HepG2 (cell line): ENCODE results near the gene MDP1. TPM values are rescaled to one million over a fixed set of nuclear protein-coding genes. Genes with fewer than 3 reads are reported as not detected.

Experiments
- ATF7 ChIP-seq, 2 experiments: fragments of 450-650 bp in 1 of 2; sonication (generic) in 1 of 2; formaldehyde crosslinking in 1 of 2; IDR thresholded peaks; 2 replicates each; pipeline versions ENCODE4 v1.4.0 to v1.6.1; 2016 to 2020; ENCODE audit warnings: antibody characterized with exemption in 1 of 2, mild to moderate bottlenecking in 1 of 2, missing genetic modification reagents in 1 of 2
- CREBL2 ChIP-seq: sonication (generic); formaldehyde crosslinking; IDR thresholded peaks from 2 replicates; pipeline ENCODE4 v1.8.1; 2023; ENCODE audit warnings: missing genetic modification reagents, mild to moderate bottlenecking, borderline replicate concordance
- GLMP ChIP-seq: sonication (generic); formaldehyde crosslinking; IDR thresholded peaks from 2 replicates; pipeline ENCODE4 v1.9.0; 2021; ENCODE audit warnings: missing genetic modification reagents, mild to moderate bottlenecking, borderline replicate concordance
- JUNB ChIP-seq: sonication (generic); formaldehyde crosslinking; IDR thresholded peaks from 2 replicates; pipeline ENCODE4 v1.8.0; 2022; ENCODE audit warnings: missing genetic modification reagents, mild to moderate bottlenecking, borderline replicate concordance
- MAZ ChIP-seq, 2 experiments: sonication (generic) in 1 of 2; formaldehyde crosslinking in 1 of 2; IDR thresholded peaks; 2 replicates each; pipeline versions ENCODE4 v1.5.0 to v1.6.1; 2012 to 2020; ENCODE audit warnings: low read depth in 2 of 2, mild to moderate bottlenecking in 2 of 2, borderline replicate concordance in 1 of 2, improper control_type of control experiment in 1 of 2, low read length in 1 of 2, missing genetic modification reagents in 1 of 2, moderate library complexity in 1 of 2
- MTF1 ChIP-seq: sonication (generic); formaldehyde crosslinking; IDR thresholded peaks from 2 replicates; pipeline ENCODE4 v1.5.0; 2020; ENCODE audit warnings: missing genetic modification reagents
- PHB2 ChIP-seq: fragments of 450-650 bp; IDR thresholded peaks from 2 replicates; pipeline ENCODE4 v1.6.1; 2018; ENCODE audit not compliant: partially characterized antibody
- PHF20 ChIP-seq: sonication (generic); formaldehyde crosslinking; IDR thresholded peaks from 2 replicates; pipeline ENCODE4 v1.5.0; 2020; ENCODE audit warnings: mild to moderate bottlenecking, missing genetic modification reagents
- PPARG ChIP-seq: conservative IDR thresholded peaks from 2 replicates; pipeline ENCODE4 v1.6.1; 2016; ENCODE audit warnings: missing biosample characterization, missing genetic modification reagents
- SATB2 ChIP-seq: sonication (generic); formaldehyde crosslinking; IDR thresholded peaks from 2 replicates; pipeline ENCODE4 v1.5.0; 2020; ENCODE audit warnings: missing genetic modification reagents
- SP140L ChIP-seq: sonication (generic); formaldehyde crosslinking; IDR thresholded peaks from 2 replicates; pipeline ENCODE4 v1.4.0; 2020; ENCODE audit warnings: missing genetic modification reagents, borderline replicate concordance
- THAP8 ChIP-seq: sonication (generic); formaldehyde crosslinking; IDR thresholded peaks from 2 replicates; pipeline ENCODE4 v1.5.1; 2020; ENCODE audit warnings: missing genetic modification reagents, mild to moderate bottlenecking, borderline replicate concordance
- TP53 ChIP-seq: sonication (generic); formaldehyde crosslinking; conservative IDR thresholded peaks from 2 replicates; pipeline ENCODE4 v1.4.0; 2020; ENCODE audit warnings: missing genetic modification reagents
- TRIM22 ChIP-seq: fragments of 450-650 bp; IDR thresholded peaks from 2 replicates; pipeline ENCODE4 v1.6.1; 2017
- U2AF2 ChIP-seq: fragments of 200-400 bp; formaldehyde crosslinking; IDR thresholded peaks from 2 replicates; pipeline ENCODE4 v1.6.1; 2017; ENCODE audit warnings: low read depth, mild to moderate bottlenecking, low read length
- WIZ ChIP-seq: sonication (generic); formaldehyde crosslinking; IDR thresholded peaks from 2 replicates; pipeline ENCODE4 v1.5.1; 2020; ENCODE audit warnings: mild to moderate bottlenecking, missing genetic modification reagents
- XBP1 ChIP-seq: sonication (generic); formaldehyde crosslinking; IDR thresholded peaks from 2 replicates; pipeline ENCODE4 v1.5.0; 2020; ENCODE audit warnings: missing genetic modification reagents
- ZBTB4 ChIP-seq: sonication (generic); formaldehyde crosslinking; IDR thresholded peaks from 2 replicates; pipeline ENCODE4 v1.4.0; 2020; ENCODE audit warnings: missing genetic modification reagents, mild to moderate bottlenecking, borderline replicate concordance
- ZBTB42 ChIP-seq: sonication (generic); formaldehyde crosslinking; IDR thresholded peaks from 2 replicates; pipeline ENCODE4 v1.5.0; 2020; ENCODE audit warnings: mild to moderate bottlenecking, missing genetic modification reagents
- ZNF136 ChIP-seq: sonication (generic); formaldehyde crosslinking; IDR thresholded peaks from 2 replicates; pipeline ENCODE4 v1.8.1; 2022; ENCODE audit warnings: low read depth, mild to moderate bottlenecking, moderate library complexity, missing genetic modification reagents
- ZNF674 ChIP-seq: sonication (generic); formaldehyde crosslinking; IDR thresholded peaks from 2 replicates; pipeline ENCODE4 v1.5.0; 2020; ENCODE audit warnings: low read depth, mild to moderate bottlenecking, missing genetic modification reagents
- ZNF709 ChIP-seq: sonication (generic); formaldehyde crosslinking; IDR thresholded peaks from 2 replicates; pipeline ENCODE4 v1.5.0; 2020; ENCODE audit warnings: mild to moderate bottlenecking, missing genetic modification reagents
- polyA plus RNA-seq, 8 experiments: library from polyadenylated mRNA; depleted of rRNA in 3 of 8; stranded (reverse) in 7 of 8; unstranded in 1 of 8; fragments of >200 nt; fragmentation: Illumina TruSeq in 4 of 8; extraction: Trizol in 4 of 8; gene quantifications; 2 replicates each; pipeline versions ENCODE4 v1.2.1 to v1.2.3, GENCODE V29; 2011 to 2016; ENCODE audit warnings: low read depth in 4 of 8, missing spikeins in 1 of 8, mixed read lengths in 1 of 8; ENCODE audit not compliant: insufficient read depth in 1 of 8
- total RNA-seq, 5 experiments: library from RNA; depleted of rRNA; stranded (reverse); fragments of >200 nt; fragmentation: Illumina TruSeq; extraction: Trizol; gene quantifications; 2 replicates each; pipeline ENCODE4 v1.2.3, GENCODE V29; 2016; ENCODE audit warnings: low read depth in 1 of 5

MDP1 gene
- total and polyA plus RNA-seq, 2 of the 13 experiments (the other 11 are each of a cell fraction or from before 2014, with no cell fraction given): 44.1 to 48.7 TPM

- peak; percentile 92 for TF ChIP-seq SATB2 (CRISPR knock-in tag)
- TF ChIP-seq TP53: peak; percentile 79
- TF ChIP-seq ZNF674 (CRISPR knock-in tag): peak; percentile 99
- TF ChIP-seq ZBTB42: peak; percentile 82; the same call in 1 of the 2 replicates
- peak; percentile 99 for TF ChIP-seq ZNF136 (CRISPR knock-in tag)
- TF ChIP-seq U2AF2: peak; percentile 98
- TF ChIP-seq GLMP: no peak
- peak; percentile 99 for TF ChIP-seq ZBTB4 (CRISPR knock-in tag)
- TF ChIP-seq SP140L: peak; percentile 99; the same call in 1 of the 2 replicates
- peak; percentile 91 for TF ChIP-seq PPARG
- peak; percentile 89 for TF ChIP-seq XBP1 (CRISPR knock-in tag)
- TF ChIP-seq ATF7 (IDR thresholded peaks at IDR 0.05): no peak
- peak; percentile 42 for TF ChIP-seq ATF7 (CRISPR knock-in tag; IDR thresholded peaks at IDR 0.05)
- TF ChIP-seq PHB2: no peak
- TF ChIP-seq JUNB (CRISPR knock-in tag): no peak
- TF ChIP-seq CREBL2 (CRISPR knock-in tag): peak; percentile 98; the same call in 1 of the 2 replicates
- TF ChIP-seq PHF20 (CRISPR knock-in tag): no peak
- TF ChIP-seq MTF1: 0 out of 2 replicates have a peak, but pooled peaks have one; percentile 71
- TF ChIP-seq TRIM22: no peak
- TF ChIP-seq ZNF709 (CRISPR knock-in tag): peak; percentile 99
- TF ChIP-seq THAP8 (CRISPR knock-in tag): peak; percentile 99; the same call in 1 of the 2 replicates
- TF ChIP-seq WIZ: peak; percentile 96
- peak; percentile 97 for TF ChIP-seq MAZ (IDR thresholded peaks at IDR 0.05; ENCODE audit: borderline replicate concordance, low read depth, low read length)
- peak; percentile 100 for TF ChIP-seq MAZ (CRISPR knock-in tag; IDR thresholded peaks at IDR 0.05; ENCODE audit: low read depth)
These were observed 27.4 kb downstream of the MDP1 start, which contains the start of gene IPO4 (continued) for GRCh38 chr14:24188251-24189058.
